OCI-LY1 (cell line): ENCODE data around the gene SHLD2.

Experiments
- EZH2 ChIP-seq: fragments of 200-600 bp; sonication (generic), shearing (Covaris generic); IDR thresholded peaks from 2 replicates; pipeline ENCODE4 v1.8.0; 2017; ENCODE audit warnings: borderline replicate concordance, mixed run types, mild to moderate bottlenecking, antibody characterized with exemption, low read length, moderate library complexity, mixed read lengths
- TF ChIP-seq, protein P1 (sequence below): fragments of 200-600 bp; sonication (generic), shearing (Covaris generic); IDR thresholded peaks from 2 replicates; pipeline ENCODE4 v1.5.1; 2017; ENCODE audit warnings: mild to moderate bottlenecking, antibody characterized with exemption, low read length, moderate library complexity, mixed read lengths

DNA sequence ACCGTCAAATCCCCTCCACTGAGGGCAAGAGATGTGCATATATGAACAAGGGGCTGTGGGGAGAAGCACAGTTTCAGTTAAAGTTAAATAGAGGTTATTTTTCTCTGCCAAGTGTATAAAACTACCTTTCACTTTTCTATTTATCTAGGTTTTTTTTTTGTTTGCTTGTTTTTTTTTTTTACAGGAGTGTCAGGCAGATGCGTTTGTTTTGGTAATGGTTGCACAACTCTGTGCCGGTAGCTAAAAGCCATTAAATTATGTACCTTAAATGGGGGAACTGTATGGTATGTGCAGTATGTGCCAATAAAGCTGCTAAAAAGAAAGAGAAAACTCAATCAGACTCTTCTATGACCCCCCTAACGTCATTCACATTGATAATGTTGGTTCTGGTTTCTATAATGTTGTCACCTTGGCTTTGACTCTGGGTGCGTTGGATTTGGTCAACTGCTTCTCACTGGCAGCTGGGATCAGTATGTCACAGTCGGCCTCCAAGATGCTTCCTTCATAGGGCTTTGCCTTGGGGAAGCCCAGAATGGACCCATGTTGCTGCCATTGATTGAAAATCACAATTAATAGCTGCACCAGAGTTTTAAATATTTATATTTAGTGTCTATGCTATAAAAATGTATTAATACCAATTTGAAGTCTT, 34.6 kb upstream of the SHLD2 start:
- TF ChIP-seq, protein P1, sequence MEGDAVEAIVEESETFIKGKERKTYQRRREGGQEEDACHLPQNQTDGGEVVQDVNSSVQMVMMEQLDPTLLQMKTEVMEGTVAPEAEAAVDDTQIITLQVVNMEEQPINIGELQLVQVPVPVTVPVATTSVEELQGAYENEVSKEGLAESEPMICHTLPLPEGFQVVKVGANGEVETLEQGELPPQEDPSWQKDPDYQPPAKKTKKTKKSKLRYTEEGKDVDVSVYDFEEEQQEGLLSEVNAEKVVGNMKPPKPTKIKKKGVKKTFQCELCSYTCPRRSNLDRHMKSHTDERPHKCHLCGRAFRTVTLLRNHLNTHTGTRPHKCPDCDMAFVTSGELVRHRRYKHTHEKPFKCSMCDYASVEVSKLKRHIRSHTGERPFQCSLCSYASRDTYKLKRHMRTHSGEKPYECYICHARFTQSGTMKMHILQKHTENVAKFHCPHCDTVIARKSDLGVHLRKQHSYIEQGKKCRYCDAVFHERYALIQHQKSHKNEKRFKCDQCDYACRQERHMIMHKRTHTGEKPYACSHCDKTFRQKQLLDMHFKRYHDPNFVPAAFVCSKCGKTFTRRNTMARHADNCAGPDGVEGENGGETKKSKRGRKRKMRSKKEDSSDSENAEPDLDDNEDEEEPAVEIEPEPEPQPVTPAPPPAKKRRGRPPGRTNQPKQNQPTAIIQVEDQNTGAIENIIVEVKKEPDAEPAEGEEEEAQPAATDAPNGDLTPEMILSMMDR, result no peak
- no peak for TF ChIP-seq EZH2
